A673 (cell line): ENCODE results near the gene LMTK2.

Experiments used
- CTCF ChIP-seq: fragments of 300-800, 200-600 bp; sonication (generic); conservative IDR thresholded peaks from 2 replicates; pipeline ENCODE4 v1.5.1; 2017; ENCODE audit warnings: low read depth, mild to moderate bottlenecking, antibody characterized with exemption, low read length, moderate library complexity, mixed read lengths
- EZH2 ChIP-seq: fragments of 200-600 bp; sonication (generic); IDR thresholded peaks from 2 replicates; pipeline ENCODE4 v1.6.1; 2017; ENCODE audit warnings: borderline replicate concordance, low read depth, mild to moderate bottlenecking, mixed read lengths, antibody characterized with exemption, low read length; ENCODE audit not compliant: poor library complexity, severe bottlenecking

- TF ChIP-seq CTCF (no peak), EZH2 (no peak)
These were observed 111.2 kb downstream of the LMTK2 start for GRCh38 chr7:98217623-98218582.
